H1 (cell line): Measurements from ENCODE around the gene ZNF587B. TPM values are rescaled to one million over a fixed set of nuclear protein-coding genes. Genes with fewer than 3 reads are reported as not detected.
"Not testable (repeated sequence)": the region's sequence is repeated elsewhere in the genome, so short reads cannot be mapped to it uniquely, and the experiment has no call there.

Source experiments
- CTCF ChIA-PET: fragments of 300-600 bp; sonication (Branson Sonifier 250); formaldehyde crosslinking; loops from one replicate; lab custom pipeline; 2021; ENCODE audit not compliant: partially characterized antibody; lab: Charles Lee
- POLR2A ChIA-PET: fragments of 300-600 bp; sonication (Branson Sonifier 250); formaldehyde crosslinking; loops from one replicate; lab custom pipeline; 2021; ENCODE audit warnings: inconsistent platforms; ENCODE audit not compliant: partially characterized antibody; lab: Charles Lee
- DNase-seq, 2 experiments: peaks; one replicate each; pipeline versions ENCODE4 v3.0.0 to v3.0.0-alpha.2; 2010 to 2022; ENCODE audit warnings: low spot score in 2 of 2, low read depth in 1 of 2, mixed read lengths in 1 of 2
- FAIRE-seq: peaks from 2 replicates; lab custom pipeline; 2011; peaks lifted over from hg19 to GRCh38; lab: Jason Lieb, UNC
- H2AFZ ChIP-seq: 2 replicates; pipeline ENCODE4 v1.8.1; 2012; ENCODE audit warnings: low read length, inconsistent platforms
- H2AK5ac ChIP-seq: 2 replicates; pipeline ENCODE4 v1.6.1; 2013; ENCODE audit warnings: low read depth, low read length
- H2BK120ac ChIP-seq: replicated peaks from 2 replicates; pipeline ENCODE3; 2013; ENCODE audit warnings: low read depth, low read length, inconsistent platforms
- H2BK12ac ChIP-seq: 2 replicates; pipeline ENCODE4 v1.6.1; 2013; ENCODE audit warnings: low read depth, low read length
- H2BK15ac ChIP-seq: 2 replicates; pipeline ENCODE4 v1.6.1; 2013; ENCODE audit warnings: low read length
- H2BK20ac ChIP-seq: 2 replicates; pipeline ENCODE4 v1.6.1; 2013; ENCODE audit warnings: low read length
- H2BK5ac ChIP-seq: 2 replicates; pipeline ENCODE4 v1.6.1; 2013; ENCODE audit warnings: low read depth, low read length
- H3K14ac ChIP-seq: 2 replicates; pipeline ENCODE4 v1.6.1; 2013; ENCODE audit warnings: inconsistent platforms; ENCODE audit not compliant: insufficient read length
- H3K18ac ChIP-seq: 2 replicates; pipeline ENCODE4 v1.6.1; 2013; ENCODE audit warnings: low read length; ENCODE audit errors: extremely low read depth
- H3K23ac ChIP-seq: 2 replicates; pipeline ENCODE4 v1.6.1; 2013; ENCODE audit warnings: inconsistent platforms; ENCODE audit not compliant: insufficient read length
- H3K23me2 ChIP-seq: 2 replicates; pipeline ENCODE4 v1.6.1; 2013; ENCODE audit warnings: low read depth, low read length
- H3K27ac ChIP-seq: 2 replicates; pipeline ENCODE4 v1.6.1; 2011; ENCODE audit warnings: low read depth, low read length, inconsistent platforms
- H3K27me3 ChIP-seq, 4 experiments: replicated peaks in 1 of 4; 1 replicate in 1 of 4; 2 replicates in 3 of 4; pipeline versions ENCODE4 v1.6.1 to v1.8.1; 2011 to 2013; ENCODE audit warnings: low read length in 3 of 4, mild to moderate bottlenecking in 3 of 4, inconsistent platforms in 2 of 4, mixed read lengths in 2 of 4, moderate library complexity in 1 of 4; ENCODE audit not compliant: control insufficient read depth in 3 of 4, insufficient read depth in 3 of 4; ENCODE audit errors: extremely low read depth in 1 of 4
- H3K36me3 ChIP-seq, 4 experiments: 2 replicates each; pipeline versions ENCODE4 v1.6.1 to v1.8.1; 2011 to 2013; ENCODE audit warnings: mild to moderate bottlenecking in 4 of 4, low read length in 3 of 4, moderate library complexity in 2 of 4, control low read depth in 1 of 4, inconsistent platforms in 1 of 4; ENCODE audit not compliant: insufficient read depth in 4 of 4, control insufficient read depth in 2 of 4
- H3K4ac ChIP-seq: replicated peaks from 2 replicates; pipeline ENCODE3; 2013; ENCODE audit warnings: low read length, low read depth, mixed read lengths, inconsistent platforms; ENCODE audit not compliant: insufficient read length
- H3K4me1 ChIP-seq, 4 experiments: replicated peaks in 1 of 4; 1 replicate in 1 of 4; 2 replicates in 3 of 4; pipeline versions ENCODE4 v1.6.1 to v1.8.1; 2011 to 2013; ENCODE audit warnings: low read length in 3 of 4, inconsistent platforms in 2 of 4, mixed read lengths in 1 of 4; ENCODE audit not compliant: insufficient read depth in 4 of 4, control insufficient read depth in 3 of 4
- H3K4me2 ChIP-seq, 2 experiments: 2 replicates each; pipeline versions ENCODE4 v1.6.1 to v1.8.1; 2011 to 2013; ENCODE audit warnings: low read depth in 2 of 2, low read length in 2 of 2, control low read depth in 1 of 2, inconsistent platforms in 1 of 2, mild to moderate bottlenecking in 1 of 2; ENCODE audit not compliant: insufficient read depth in 1 of 2
- H3K4me3 ChIP-seq, 4 experiments: fragments of 200-600, 300-600 bp in 1 of 4; sonication (generic), shearing (Covaris generic), sonication (Bioruptor Twin) in 1 of 4; 2 replicates each; pipeline versions ENCODE4 v1.5.1 to v1.8.1; 2011 to 2016; ENCODE audit warnings: low read length in 4 of 4, low read depth in 3 of 4, control low read depth in 2 of 4, inconsistent platforms in 2 of 4, mild to moderate bottlenecking in 2 of 4, mixed read lengths in 1 of 4, moderate library complexity in 1 of 4; ENCODE audit not compliant: insufficient read depth in 2 of 4; ENCODE audit errors: extremely low read depth in 1 of 4
- H3K56ac ChIP-seq: replicated peaks from 2 replicates; pipeline ENCODE3; 2013; ENCODE audit warnings: low read depth, mild to moderate bottlenecking, mixed read lengths, low read length, inconsistent platforms; ENCODE audit not compliant: insufficient read length
- H3K79me1 ChIP-seq: 2 replicates; pipeline ENCODE4 v1.6.1; 2013; ENCODE audit warnings: low read depth, low read length, control low read depth
- H3K79me2 ChIP-seq, 2 experiments: 2 replicates each; pipeline versions ENCODE4 v1.6.1 to v1.8.1; 2012 to 2013; ENCODE audit warnings: low read length in 2 of 2, mild to moderate bottlenecking in 2 of 2, inconsistent platforms in 1 of 2; ENCODE audit not compliant: insufficient read depth in 2 of 2, control insufficient read depth in 1 of 2
- H3K9ac ChIP-seq, 4 experiments: replicated peaks in 1 of 4; 1 replicate in 1 of 4; 2 replicates in 3 of 4; pipeline versions ENCODE4 v1.6.1 to v1.8.1; 2011 to 2013; ENCODE audit warnings: low read depth in 3 of 4, low read length in 3 of 4, control low read depth in 2 of 4, mild to moderate bottlenecking in 2 of 4, moderate library complexity in 2 of 4, inconsistent platforms in 1 of 4; ENCODE audit errors: extremely low read depth in 1 of 4
- H3K9me3 ChIP-seq, 2 experiments: 2 replicates each; pipeline versions ENCODE4 v1.6.1 to v1.8.1; 2012 to 2013; ENCODE audit warnings: mild to moderate bottlenecking in 2 of 2, moderate library complexity in 2 of 2, control low read depth in 1 of 2, inconsistent platforms in 1 of 2, low read depth in 1 of 2, low read length in 1 of 2, mixed read lengths in 1 of 2; ENCODE audit not compliant: insufficient read depth in 2 of 2
- H4K20me1 ChIP-seq, 2 experiments: replicated peaks in 1 of 2; 2 replicates each; pipeline versions ENCODE3 to v1.8.1; 2011 to 2013; ENCODE audit warnings: inconsistent platforms in 2 of 2, low read length in 2 of 2, mild to moderate bottlenecking in 1 of 2; ENCODE audit not compliant: insufficient read depth in 2 of 2, control insufficient read depth in 1 of 2
- H4K5ac ChIP-seq: 2 replicates; pipeline ENCODE4 v1.6.1; 2013; ENCODE audit warnings: low read length, low read depth, mixed read lengths, inconsistent platforms; ENCODE audit not compliant: insufficient read length
- H4K8ac ChIP-seq: 2 replicates; pipeline ENCODE4 v1.8.0; 2013; ENCODE audit warnings: mild to moderate bottlenecking, moderate library complexity, low read length, inconsistent platforms; ENCODE audit not compliant: insufficient read depth; ENCODE audit errors: extremely low read depth
- H4K91ac ChIP-seq: replicated peaks from 2 replicates; pipeline ENCODE3; 2013; ENCODE audit warnings: low read length, mixed read lengths, inconsistent platforms; ENCODE audit not compliant: insufficient read length
- RAD21 ChIP-seq, 2 experiments: IDR thresholded peaks in 1 of 2; conservative IDR thresholded peaks in 1 of 2; 2 replicates each; pipeline ENCODE4 v1.6.1; 2011; ENCODE audit warnings: low read depth in 2 of 2, low read length in 2 of 2, improper control_type of control experiment in 1 of 2, inconsistent platforms in 1 of 2, mild to moderate bottlenecking in 1 of 2, moderate library complexity in 1 of 2
- WGBS, 2 experiments: shearing (Covaris generic) in 1 of 2; methylation state at CpG; one replicate each; pipeline versions ENCODE4 v1.1.6 to v1.1.7; 2013 to 2015; ENCODE audit warnings: low lambda C conversion rate in 2 of 2, mixed read lengths in 2 of 2, inconsistent platforms in 1 of 2, low coverage in 1 of 2, missing lambda C conversion rate in 1 of 2; ENCODE audit not compliant: insufficient replicate concordance in 2 of 2, insufficient coverage in 1 of 2, insufficient read length in 1 of 2; ENCODE audit errors: extremely low coverage in 1 of 2, missing lambda C conversion rate in 1 of 2; 5-methylcytosine and 5-hydroxymethylcytosine counted together
- polyA plus RNA-seq, 7 experiments: library from polyadenylated mRNA; depleted of rRNA in 3 of 7; stranded (reverse) in 5 of 7; unstranded in 2 of 7; fragments of >200 nt in 5 of 7; fragments of 200-250 nt in 2 of 7; gene quantifications; 1 replicate in 5 of 7; 2 replicates in 1 of 7; 4 replicates in 1 of 7; pipeline versions ENCODE4 v1.2.1 to v1.2.3, GENCODE V29; 2011 to 2013; ENCODE audit warnings: missing spikeins in 2 of 7, mixed read lengths in 2 of 7
- total RNA-seq: library from RNA; stranded (reverse); fragmentation: NEBNext Ultra II Directional; extraction: Animal tissue kit (Norgen Biotek cat#: 25700); gene quantifications from 2 replicates; pipeline ENCODE4 v1.2.1, GENCODE V29; 2021

ZNF587B gene
- total and polyA plus RNA-seq, 2 of the 8 experiments (the other 6 are each of a cell fraction or from before 2014, with no cell fraction given) = 13.8 to 60.1 TPM

DNA sequence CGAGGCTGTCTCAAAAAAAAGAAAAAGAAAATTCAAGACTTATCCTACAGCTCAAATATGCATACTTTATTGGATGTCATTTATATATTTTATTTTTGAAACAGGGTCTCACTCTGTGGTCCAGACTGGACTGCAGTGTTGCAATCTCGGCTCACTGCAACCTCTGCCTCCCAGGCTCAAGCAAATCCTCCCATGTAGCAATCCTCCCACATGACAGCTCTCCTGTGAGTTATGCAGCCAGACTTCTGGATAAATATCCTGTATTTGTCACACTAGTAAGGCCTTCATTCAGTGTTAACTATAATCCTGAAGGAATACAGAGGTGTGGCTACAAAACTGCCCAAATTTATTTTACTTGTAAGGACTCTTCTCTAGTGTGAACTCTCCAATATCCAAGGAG, 22.6 kb upstream of the ZNF587B start (continued):
- no peak for TF ChIP-seq RAD21 (IDR thresholded peaks at IDR 0.05 in 1 of 2, conservative IDR thresholded peaks at IDR 0.05 in 1 of 2; ENCODE audit: low read depth in 2 of 2, low read length in 2 of 2)
- TF ChIP-seq, all 59 proteins: peak for 0

DNA sequence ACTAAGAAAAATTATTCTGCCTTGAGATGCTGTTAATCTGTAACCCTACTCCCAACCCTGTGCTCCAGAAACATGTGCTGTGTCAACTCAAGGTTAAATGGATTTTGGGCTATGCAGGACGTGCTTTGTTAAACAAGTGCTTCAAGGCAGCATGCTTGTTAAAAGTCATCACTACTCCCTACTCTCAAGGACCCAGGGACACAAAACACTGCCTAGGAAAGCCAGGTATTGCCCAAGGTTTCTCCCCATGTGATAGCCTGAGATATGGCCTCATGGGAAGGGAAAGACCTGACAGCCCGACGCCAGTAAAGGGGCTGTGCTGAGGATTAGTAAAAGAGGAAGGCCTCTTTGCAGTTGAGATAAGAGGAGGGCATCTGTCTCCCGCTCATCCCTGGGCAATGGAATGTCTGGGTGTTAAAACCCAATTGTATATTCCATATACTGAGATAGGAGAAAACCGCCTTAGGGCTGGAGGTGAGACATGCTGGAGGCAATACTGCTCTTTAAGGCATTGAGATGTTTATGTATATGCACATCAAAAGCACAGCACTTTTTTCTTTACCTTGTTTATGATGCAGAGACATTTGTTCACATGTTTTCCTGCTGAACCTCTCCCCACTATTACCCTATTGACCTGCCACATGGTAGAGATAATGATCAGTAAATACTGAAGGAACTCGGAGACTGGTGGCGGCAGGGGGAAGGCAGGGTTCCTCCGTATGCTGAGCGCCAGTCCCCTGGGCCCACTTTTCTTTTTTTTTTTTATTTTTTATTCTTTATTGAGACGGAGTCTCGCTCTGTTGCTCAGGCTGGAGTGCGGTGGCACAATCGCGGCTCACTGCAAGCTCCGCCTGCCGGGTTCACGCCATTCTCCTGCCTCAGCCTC, 19.4 kb upstream of the ZNF587B start:
- H4K20me1 ChIP-seq, DNase-seq, H3K4me3 ChIP-seq, H3K23me2 ChIP-seq, H4K91ac ChIP-seq, H2BK15ac ChIP-seq, H3K4me1 ChIP-seq, H3K4me2 ChIP-seq, H3K18ac ChIP-seq, H3K79me1 ChIP-seq, H2BK20ac ChIP-seq, H3K4ac ChIP-seq, H3K14ac ChIP-seq, H3K27me3 ChIP-seq, H2BK5ac ChIP-seq, H2BK120ac ChIP-seq, H3K56ac ChIP-seq, H2AFZ ChIP-seq, FAIRE-seq, CTCF ChIA-PET, H4K8ac ChIP-seq, H2BK12ac ChIP-seq, H4K5ac ChIP-seq, H3K9ac ChIP-seq, H3K27ac ChIP-seq, H2AK5ac ChIP-seq, H3K9me3 ChIP-seq, H3K23ac ChIP-seq: not testable (repeated sequence)
- POLR2A ChIA-PET = interaction anchor here (0.7 kb wide), 1 partner anchor 19 kb away, joined by 3 read pairs; the partner anchor contains the start of gene ZNF587B
- Histone ChIP-seq H3K79me2 (peaks cover 0 to 10% of the 10 kb centered on the region in 2 experiments; a peak in 2 of 4 replicates), H3K36me3 (peaks cover 2 to 24% (median 18%) of the 10 kb centered on the region in 4 experiments; a peak in 7 of 8 replicates)
- WGBS, 2 experiments = 92% methylated on average over 17 of the region's 17 CpGs; no CpG with 5 or more reads in 1 of the 2 experiments
